Activated CD8-positive, alpha-beta memory T cell treated with anti-CD3 and anti-CD28 coated beads, Interleukin-2, amount 50 U/mL, for 1 hour (primary cell): Measurements from ENCODE around the gene CHD2.
"Not testable (repeated sequence)": the region's sequence is repeated elsewhere in the genome, so short reads cannot be mapped to it uniquely, and the experiment has no call there.

Source experiments
- DNase-seq: peaks from one replicate; pipeline ENCODE4 v3.0.0-alpha.2; 2020; ENCODE audit errors: extremely low read depth

Gene CHD2

GRCh38 chr15:93020976-93021772 is 121.0 kb downstream of the CHD2 start:
- no peak for DNase-seq

GRCh38 chr15:93024293-93024692 is 124.2 kb downstream of the CHD2 start:
- no peak for DNase-seq

GRCh38 chr15:93024716-93025624 is 124.8 kb downstream of the CHD2 start:
- no peak for DNase-seq

GRCh38 chr15:93025625-93025982 is 125.5 kb downstream of the CHD2 start:
- DNase-seq: no peak

GRCh38 chr15:93026380-93026817 is 126.3 kb downstream of the CHD2 start:
- no peak for DNase-seq

GRCh38 chr15:93027413-93027812 is 127.3 kb downstream of the CHD2 start:
- DNase-seq: no peak

GRCh38 chr15:93028111-93028631 is 128.0 kb downstream of the CHD2 start:
- no peak for DNase-seq

- DNase-seq: no peak
Observed at GRCh38 chr15:93028632-93029213, 128.6 kb downstream of the CHD2 start.

GRCh38 chr15:93029214-93029835 is 129.2 kb downstream of the CHD2 start:
- no peak for DNase-seq

- DNase-seq: no peak
Observed at GRCh38 chr15:93029836-93030429, 129.8 kb downstream of the CHD2 start.

- peak; percentile 28 for DNase-seq
Observed at GRCh38 chr15:93030430-93031102, 130.4 kb downstream of the CHD2 start.

GRCh38 chr15:93031103-93031464 is 131.0 kb downstream of the CHD2 start:
- no peak for DNase-seq

- DNase-seq: not testable (repeated sequence)
Observed at GRCh38 chr15:93031557-93032384, 131.6 kb downstream of the CHD2 start.

GRCh38 chr15:93032515-93033206 is 132.5 kb downstream of the CHD2 start:
- DNase-seq: not testable (repeated sequence)

GRCh38 chr15:93033434-93034045 is 133.4 kb downstream of the CHD2 start:
- no peak for DNase-seq

GRCh38 chr15:93034512-93034911 is 134.4 kb downstream of the CHD2 start:
- no peak for DNase-seq

- no peak for DNase-seq
Observed at GRCh38 chr15:93035092-93035915, 135.2 kb downstream of the CHD2 start.
